ENCODE results near the gene GPBAR1.

Gene GPBAR1

DNA sequence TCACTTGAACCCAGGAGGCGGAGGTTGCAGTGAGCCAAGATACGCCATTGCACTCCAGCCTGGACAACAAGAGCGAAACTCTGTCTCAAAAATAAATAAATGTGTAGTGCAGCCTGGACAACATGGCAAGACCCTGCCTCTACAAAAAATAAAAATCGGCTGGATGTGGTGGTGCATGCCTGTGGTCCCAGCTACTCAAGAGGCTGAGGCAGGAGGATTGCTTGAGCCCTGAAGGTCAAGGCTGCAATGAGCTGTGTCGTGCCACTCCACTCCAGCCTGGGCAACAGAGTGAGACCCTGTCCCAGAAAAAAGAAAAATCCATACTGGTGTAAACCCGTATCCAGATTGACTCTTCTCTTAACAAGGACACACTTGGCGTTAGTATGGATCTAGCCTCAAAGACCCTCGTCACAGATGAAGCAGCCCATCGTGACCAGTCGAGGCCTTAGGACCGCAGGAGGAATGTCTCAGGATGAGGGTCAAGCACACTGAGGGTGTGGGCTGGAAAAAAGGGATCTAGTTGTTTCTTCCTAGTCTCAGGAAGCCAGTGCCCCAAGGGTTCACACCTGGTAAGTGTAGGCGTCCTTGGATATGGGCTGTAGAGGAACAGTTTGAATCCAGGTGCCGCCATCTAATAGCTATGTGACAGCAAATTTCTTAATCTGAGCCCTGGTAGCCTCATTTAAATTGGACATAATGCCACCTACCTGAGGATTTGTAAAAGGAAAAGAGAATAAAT, 4.0 kb upstream of the GPBAR1 start:
- no peak for DNase-seq (ENCODE audit: low read depth)
- no peak overlapping the region for H3K4me3 ChIP-seq (ENCODE audit: low read length)
- TF ChIP-seq CTCF (conservative IDR thresholded peaks at IDR 0.05; ENCODE audit: low read length) = no peak

DNA sequence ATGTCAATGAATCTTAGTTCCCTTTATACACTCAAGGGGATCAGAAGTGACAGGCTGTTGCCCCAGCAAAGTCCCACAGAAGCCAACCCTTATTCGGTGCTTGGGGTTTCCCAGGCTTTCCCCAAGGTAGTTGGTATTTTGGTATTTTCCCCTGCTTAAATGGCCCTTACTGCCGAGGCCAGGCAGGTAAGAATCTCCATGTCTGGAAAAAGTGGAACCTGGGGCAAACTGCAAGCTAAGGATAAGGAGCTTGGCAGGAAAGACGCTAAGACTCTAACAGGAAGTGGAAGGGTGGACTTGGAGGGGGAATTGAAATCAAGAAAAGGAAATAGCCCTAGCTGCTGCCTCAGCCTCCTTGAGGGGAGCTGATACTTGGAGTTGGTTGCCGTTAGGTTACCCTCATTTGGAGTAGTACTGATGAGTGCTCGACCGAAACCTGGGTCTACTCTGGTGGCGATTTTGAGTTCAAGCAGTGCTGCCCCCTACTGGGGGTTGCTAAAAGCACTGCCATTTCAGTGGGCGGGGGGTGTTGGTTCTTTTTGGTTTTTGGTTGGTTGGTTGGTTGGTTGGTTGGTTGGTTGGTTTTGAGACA, 3.3 kb upstream of the GPBAR1 start:
- TF ChIP-seq CTCF (conservative IDR thresholded peaks at IDR 0.05; ENCODE audit: low read length) = peak; percentile 62
- no peak for DNase-seq (ENCODE audit: low read depth)

DNA sequence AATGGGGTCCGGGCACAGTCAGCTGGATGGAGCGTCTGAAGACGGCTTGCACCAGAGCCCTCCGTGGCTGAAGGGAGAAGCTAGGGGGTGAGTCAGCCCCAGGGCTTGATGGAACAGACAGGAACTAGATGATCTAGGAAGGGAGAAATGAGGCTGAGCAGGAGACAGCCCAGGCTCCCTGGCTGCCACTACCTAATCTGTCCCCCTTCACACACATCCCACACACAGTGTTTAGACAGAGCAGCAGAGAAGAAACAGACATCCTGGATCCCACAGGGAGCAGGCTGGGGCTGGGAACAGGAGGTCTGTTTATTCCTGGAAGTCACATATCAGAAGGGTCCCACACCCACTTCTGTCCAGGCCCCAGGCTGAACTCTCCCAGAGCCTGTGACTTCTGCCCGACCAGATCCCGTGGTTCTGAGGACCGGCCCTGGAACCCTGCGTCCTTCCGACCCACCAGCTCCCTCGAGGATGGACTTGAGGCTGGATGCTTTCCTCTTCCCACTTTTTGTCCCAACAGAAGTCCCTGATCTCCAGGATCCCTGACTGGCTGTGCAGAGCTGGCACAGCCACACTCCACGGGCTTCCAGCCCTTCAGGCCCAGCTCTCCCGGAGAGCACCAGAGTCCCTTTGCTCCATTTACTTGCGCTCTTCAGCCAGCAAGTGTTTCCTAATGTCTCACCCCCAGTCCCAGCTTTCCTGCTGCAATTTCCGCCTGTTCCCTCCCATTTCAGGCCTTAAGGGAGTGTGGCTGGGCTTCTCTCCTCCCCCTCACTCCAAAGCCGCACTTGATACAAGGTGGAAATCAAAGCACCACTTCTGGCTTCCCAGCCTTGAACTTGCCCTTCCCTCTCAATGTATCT, 1.5 kb upstream of the GPBAR1 start:
- H3K4me3 ChIP-seq (ENCODE audit: low read length) = no peak overlapping the region
- DNase-seq (ENCODE audit: low read depth) = peak; percentile 67
- no peak for TF ChIP-seq CTCF (conservative IDR thresholded peaks at IDR 0.05; ENCODE audit: low read length)

More for the DNA sequence above, 3.3 kb upstream of the GPBAR1 start:
- no peak overlapping the region for H3K4me3 ChIP-seq (ENCODE audit: low read length)

DNA sequence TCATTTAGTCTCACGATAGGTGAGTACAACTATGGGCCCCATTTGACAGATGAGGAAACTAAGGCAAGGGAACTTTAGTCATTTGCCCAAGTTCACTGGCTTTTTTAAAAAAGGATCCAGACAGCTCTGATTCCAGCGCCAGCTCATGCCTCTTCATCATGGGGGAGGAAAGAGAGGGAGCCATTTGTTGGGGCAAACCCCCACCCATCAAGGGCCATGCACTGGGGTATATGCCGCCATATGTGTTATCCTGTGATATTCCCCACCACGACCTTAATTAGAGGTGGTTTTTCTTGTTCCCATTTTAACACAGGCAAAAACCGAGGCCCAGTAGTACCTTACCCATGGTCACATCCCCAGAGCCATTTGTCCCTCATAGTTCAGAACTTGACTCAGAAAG, 649 bp upstream of the GPBAR1 start:
- no peak overlapping the region for H3K4me3 ChIP-seq (ENCODE audit: low read length)
- no peak for TF ChIP-seq CTCF (conservative IDR thresholded peaks at IDR 0.05; ENCODE audit: low read length)
- DNase-seq (ENCODE audit: low read depth) = no peak

GRCh38 chr2:218261423-218262236, 815 bp downstream of the GPBAR1 start:
- TF ChIP-seq CTCF (conservative IDR thresholded peaks at IDR 0.05; ENCODE audit: low read length) = no peak
- no peak for DNase-seq (ENCODE audit: low read depth)
- no peak overlapping the region for H3K4me3 ChIP-seq (ENCODE audit: low read length)

- H3K4me3 ChIP-seq (ENCODE audit: low read length) = no peak overlapping the region
- DNase-seq (ENCODE audit: low read depth) = no peak
- no peak for TF ChIP-seq CTCF (conservative IDR thresholded peaks at IDR 0.05; ENCODE audit: low read length)
Observed at GRCh38 chr2:218262237-218262600, 1.4 kb downstream of the GPBAR1 start.

Measured in AG10803 (cell line).